HL-60/S4 (cell line): ENCODE data around the gene MMP13.
"Not testable (repeated sequence)": the region's sequence is repeated elsewhere in the genome, so short reads cannot be mapped to it uniquely, and the experiment has no call there.

Experiments used
- in situ Hi-C: fragments of 300-500 bp; cut with MboI; formaldehyde crosslinking; loops from 2 replicates; pipeline ENCODE4 v1.14.3; 2022; ENCODE audit warnings: low sequenced_read_pairs

The MMP13 gene

DNA sequence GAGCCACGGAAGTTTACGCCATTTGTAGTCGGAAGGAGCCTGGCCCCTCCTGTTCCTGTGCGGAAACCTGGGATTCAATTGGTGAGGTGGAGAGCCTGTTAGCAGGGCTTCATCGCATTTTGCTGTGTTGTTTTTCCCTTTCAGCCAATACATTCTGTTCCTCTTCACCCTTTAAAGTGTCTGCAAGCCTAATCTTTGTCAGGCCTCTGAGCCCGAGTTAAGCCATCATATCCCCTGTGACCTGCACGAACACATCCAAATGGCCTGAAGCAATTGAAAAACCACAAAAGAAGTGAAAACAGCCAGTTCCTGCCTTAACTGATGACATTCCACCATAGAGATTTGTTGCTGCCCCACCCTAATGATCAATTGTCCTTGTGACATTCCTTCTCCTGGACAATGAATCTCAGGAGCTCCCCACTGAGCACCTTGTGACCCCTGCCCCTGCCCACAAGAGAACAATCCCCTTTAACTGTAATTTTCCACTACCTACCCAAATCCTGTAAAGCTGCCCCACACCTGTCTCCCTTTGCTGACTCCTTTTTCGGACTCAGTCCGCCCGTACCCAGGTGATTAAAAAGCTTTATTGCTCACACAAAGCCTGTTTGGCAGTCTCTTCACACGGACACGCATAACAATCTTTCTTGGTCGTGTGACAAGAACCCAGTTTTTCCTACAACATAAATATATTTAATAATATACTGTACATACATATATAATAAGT is 43.6 kb downstream of the MMP13 start:
- in situ Hi-C loops, result no loop called here

DNA sequence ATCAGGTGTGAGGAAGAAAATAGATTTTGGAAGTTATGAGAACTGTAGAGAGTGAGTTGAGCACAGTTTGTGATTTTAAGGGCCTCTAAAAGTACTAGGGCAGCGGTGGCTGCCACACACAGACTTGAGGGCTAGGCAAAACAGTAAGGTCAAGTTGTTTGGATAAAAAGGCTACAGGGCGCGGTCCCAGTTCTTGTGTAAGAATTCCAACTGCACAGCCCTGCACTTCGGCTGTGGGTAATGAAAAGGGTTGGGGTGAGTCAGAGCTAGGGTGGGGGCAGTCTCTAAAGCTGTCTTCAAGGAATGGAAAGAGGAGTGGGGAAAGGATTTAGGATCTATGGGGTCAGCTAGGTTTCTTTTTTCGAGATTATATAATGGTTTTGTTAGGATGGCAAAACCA is 49.7 kb downstream of the MMP13 start:
- in situ Hi-C loops, result not testable (repeated sequence)

DNA sequence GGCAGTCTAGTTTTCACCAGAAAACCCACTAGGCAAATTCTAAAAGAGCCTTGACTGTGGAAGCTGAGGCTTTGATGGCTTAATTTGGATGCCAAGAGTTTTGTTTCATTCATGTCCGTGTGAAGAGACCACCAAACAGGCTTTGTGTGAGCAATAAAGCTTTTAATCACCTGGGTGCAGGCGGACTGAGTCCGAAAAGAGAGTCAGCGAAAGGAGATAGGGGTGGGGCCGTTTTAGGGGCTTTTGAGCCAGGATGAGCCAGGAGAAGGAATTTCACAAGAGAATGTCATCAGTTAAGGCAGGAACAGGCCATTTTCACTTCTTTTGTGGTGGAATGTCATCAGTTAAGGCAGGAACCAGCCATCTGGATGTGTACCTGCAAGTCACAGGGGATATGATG is 51.6 kb downstream of the MMP13 start:
- in situ Hi-C loops, result not testable (repeated sequence)

DNA sequence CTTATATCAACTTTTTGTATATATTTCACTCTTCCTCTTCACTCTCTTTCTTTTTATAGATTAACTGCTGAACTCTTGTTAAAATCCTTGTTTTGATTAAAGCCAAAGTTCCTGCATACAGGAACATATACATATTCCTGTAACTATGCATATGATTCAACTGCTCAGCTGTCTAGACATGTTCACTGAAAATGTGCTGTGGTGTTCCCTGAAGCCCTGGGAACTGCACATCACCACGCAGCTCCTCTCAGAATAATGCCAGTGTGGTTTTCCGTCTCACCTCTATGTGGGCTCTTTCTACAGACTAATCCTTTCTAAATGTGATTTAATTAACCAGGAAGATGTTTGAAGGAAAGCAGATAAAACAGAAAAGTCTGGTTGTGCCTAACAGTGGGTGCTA is 55.2 kb downstream of the MMP13 start:
- in situ Hi-C loops, result no loop called here
